OCI-LY7 (cell line): ENCODE data around the gene KMT5B. TPM values are rescaled to one million over a fixed set of nuclear protein-coding genes. Genes with fewer than 3 reads are reported as not detected.

ENCODE experiments used
- BruUV-seq: library from RNA; stranded (reverse); fragments of 400-500 nt; replicated peaks from 2 replicates; lab custom pipeline; 2021; lab: Mats Ljungman, UMichigan
- CTCF ChIA-PET: fragments of 300-600 bp; sonication (Branson Sonifier 250); formaldehyde crosslinking; loops from one replicate; lab custom pipeline; 2022; ENCODE audit warnings: antibody characterized with exemption; ENCODE audit not compliant: unreplicated experiment; lab: Charles Lee
- POLR2A ChIA-PET: fragments of 300-600 bp; sonication (Branson Sonifier 250); formaldehyde crosslinking; loops from one replicate; lab custom pipeline; 2022; ENCODE audit warnings: antibody characterized with exemption; lab: Charles Lee
- DNase-seq: peaks from one replicate; pipeline ENCODE4 v3.0.0-alpha.2; 2015; ENCODE audit warnings: low spot score
- H2AFZ ChIP-seq: fragments of 200-600 bp; sonication (generic), shearing (Covaris generic); 2 replicates; pipeline ENCODE4 v1.6.1; 2014; ENCODE audit warnings: mild to moderate bottlenecking, antibody characterized with exemption, low read length, moderate library complexity
- H3K27ac ChIP-seq: fragments of 200-600 bp; sonication (generic); 2 replicates; pipeline ENCODE4 v1.5.1; 2014; ENCODE audit warnings: mixed run types, low read depth, mild to moderate bottlenecking, moderate library complexity, low read length, inconsistent platforms; ENCODE audit not compliant: poor library complexity, severe bottlenecking
- H3K36me3 ChIP-seq: fragments of 200-600 bp; sonication (generic); 2 replicates; pipeline ENCODE4 v1.6.1; 2014; ENCODE audit warnings: mild to moderate bottlenecking, antibody characterized with exemption, low read length, moderate library complexity, mixed read lengths; ENCODE audit not compliant: insufficient read depth
- H3K4me1 ChIP-seq: fragments of 200-600 bp; sonication (generic); 2 replicates; pipeline ENCODE4 v1.5.1; 2014; ENCODE audit warnings: mild to moderate bottlenecking, low read length; ENCODE audit not compliant: insufficient read depth, poor library complexity, severe bottlenecking
- H3K4me2 ChIP-seq: fragments of 200-600 bp; sonication (generic); 2 replicates; pipeline ENCODE4 v1.6.1; 2014; ENCODE audit warnings: mild to moderate bottlenecking, low read length
- H3K4me3 ChIP-seq: fragments of 200-600 bp; sonication (generic); 2 replicates; pipeline ENCODE4 v1.5.1; 2014; ENCODE audit warnings: mild to moderate bottlenecking, low read depth, low read length; ENCODE audit not compliant: poor library complexity, severe bottlenecking
- H3K79me2 ChIP-seq: fragments of 200-600 bp; sonication (generic); 2 replicates; pipeline ENCODE4 v1.6.1; 2016; ENCODE audit warnings: low read depth, mild to moderate bottlenecking, low read length, moderate library complexity, mixed read lengths; ENCODE audit not compliant: insufficient read depth
- H3K9me2 ChIP-seq: fragments of 200-600 bp; sonication (generic); 2 replicates; pipeline ENCODE4 v1.6.1; 2016; ENCODE audit warnings: mild to moderate bottlenecking, low read length, mixed read lengths; ENCODE audit not compliant: insufficient read depth
- H3K9me3 ChIP-seq: fragments of 200-600 bp; sonication (generic); 2 replicates; pipeline ENCODE4 v1.6.1; 2014; ENCODE audit warnings: mild to moderate bottlenecking, mixed run types, low read length, mixed read lengths
- H4K20me1 ChIP-seq: fragments of 200-600 bp; sonication (generic); 2 replicates; pipeline ENCODE4 v1.6.1; 2014; ENCODE audit warnings: mild to moderate bottlenecking, antibody characterized with exemption, low read length, moderate library complexity, mixed read lengths; ENCODE audit not compliant: insufficient read depth
- CTCF ChIP-seq: fragments of 200-600 bp; sonication (generic); conservative IDR thresholded peaks from 2 replicates; pipeline ENCODE4 v1.5.1; 2014; ENCODE audit warnings: mild to moderate bottlenecking, antibody characterized with exemption, low read length, moderate library complexity, mixed read lengths
- EZH2phosphoT487 ChIP-seq: fragments of 200-600 bp; sonication (generic); IDR thresholded peaks from 2 replicates; pipeline ENCODE4 v1.6.1; 2018; ENCODE audit warnings: low read depth, borderline replicate concordance, mild to moderate bottlenecking, mixed run types, antibody characterized with exemption, low read length, moderate library complexity, mixed read lengths
- intact Hi-C: fragments of 100-400 bp; cut with micrococcal nuclease; formaldehyde crosslinking; loops from one replicate; pipeline ENCODE4 v1.10.0; 2022; ENCODE audit not compliant: unreplicated experiment
- total RNA-seq, 2 experiments: library from RNA; depleted of rRNA in 1 of 2; stranded (reverse); fragments of >200 nt in 1 of 2; shearing (Covaris generic) in 1 of 2; gene quantifications; 2 replicates each; pipeline ENCODE4 v1.2.3, GENCODE V29; 2014 to 2022

KMT5B gene
- total RNA-seq, 2 experiments from 2014 or later, result 14.3 to 28.8 TPM

- Histone ChIP-seq H3K4me1 (peaks cover 17% of the 10 kb centered on the region), H3K79me2 (peaks cover 3% of the 10 kb centered on the region; the same call in 1 of the 2 replicates), H2AFZ (no peak overlapping the region), H3K9me3 (0 out of 2 replicates have a peak, but pooled peaks cover under 1% of the 10 kb centered on the region), H3K27ac (no peak overlapping the region), H3K9me2 (no peaks in the 10 kb centered on the region), H3K4me2 (no peak overlapping the region), H3K36me3 (no peaks in the 10 kb centered on the region), H3K4me3 (no peak overlapping the region), H4K20me1 (0 out of 2 replicates have a peak, but pooled peaks cover 3% of the 10 kb centered on the region)
- intact Hi-C loops, result no loop called here
- ChIA-PET CTCF (no interaction called here), POLR2A (no interaction called here)
- BruUV-seq, result no TSS peak
- TF ChIP-seq CTCF (no peak), EZH2phosphoT487 (no peak)
- no peak for DNase-seq
Measured at GRCh38 chr11:68125164-68125563, 87.9 kb downstream of the KMT5B start.

- peaks cover 39% of the 10 kb centered on the region for H3K4me1 ChIP-seq
- no peaks in the 10 kb centered on the region for H3K9me3 ChIP-seq
Measured at GRCh38 chr11:68122936-68123539, 90.1 kb downstream of the KMT5B start.

More at GRCh38 chr11:68122936-68123539, 90.1 kb downstream of the KMT5B start:
- Histone ChIP-seq H3K79me2 (peaks cover 24% of the 10 kb centered on the region), H3K4me3 (no peak overlapping the region), H4K20me1 (peaks cover 20% of the 10 kb centered on the region; the same call in 1 of the 2 replicates), H3K9me2 (no peaks in the 10 kb centered on the region), H2AFZ (no peak overlapping the region), H3K4me2 (no peak overlapping the region), H3K36me3 (peaks cover 6% of the 10 kb centered on the region; the same call in 1 of the 2 replicates), H3K27ac (no peak overlapping the region)
- ChIA-PET CTCF (no interaction called here), POLR2A (no interaction called here)
- TF ChIP-seq EZH2phosphoT487, result no peak
- no peak for TF ChIP-seq CTCF
- intact Hi-C loops, result loop anchor here (5.0 kb wide), 1 partner anchor 84 kb away; no protein-coding TSS in a partner anchor
- no TSS peak for BruUV-seq
- DNase-seq, result no peak
